ENCODE results near the gene UQCR10.

The UQCR10 gene

DNA sequence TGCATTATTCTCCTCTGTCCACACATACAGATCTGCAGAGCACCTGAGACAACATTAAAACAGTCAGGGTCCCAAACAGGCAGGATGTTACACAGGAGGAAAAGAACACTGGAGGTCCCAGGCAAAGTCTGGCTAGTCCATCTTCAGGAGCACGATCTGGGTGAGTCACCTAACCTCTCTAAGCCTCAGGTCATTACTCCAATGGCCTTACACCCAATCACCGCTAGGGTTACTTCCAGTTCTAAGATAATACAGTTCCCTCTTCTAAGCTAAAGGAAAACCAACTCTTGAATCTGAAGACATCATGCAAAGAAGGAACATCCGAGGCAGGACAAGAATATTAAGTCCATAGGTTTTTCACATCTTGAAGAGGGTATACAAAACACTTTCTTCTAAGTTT, 46.4 kb downstream of the UQCR10 start:
- H3K4me1 ChIP-seq = no peaks in the 10 kb centered on the region
- H3K36me3 ChIP-seq (ENCODE audit: control insufficient read depth, insufficient read depth, low read length) = no peaks in the 10 kb centered on the region
- TF ChIP-seq, protein P1, sequence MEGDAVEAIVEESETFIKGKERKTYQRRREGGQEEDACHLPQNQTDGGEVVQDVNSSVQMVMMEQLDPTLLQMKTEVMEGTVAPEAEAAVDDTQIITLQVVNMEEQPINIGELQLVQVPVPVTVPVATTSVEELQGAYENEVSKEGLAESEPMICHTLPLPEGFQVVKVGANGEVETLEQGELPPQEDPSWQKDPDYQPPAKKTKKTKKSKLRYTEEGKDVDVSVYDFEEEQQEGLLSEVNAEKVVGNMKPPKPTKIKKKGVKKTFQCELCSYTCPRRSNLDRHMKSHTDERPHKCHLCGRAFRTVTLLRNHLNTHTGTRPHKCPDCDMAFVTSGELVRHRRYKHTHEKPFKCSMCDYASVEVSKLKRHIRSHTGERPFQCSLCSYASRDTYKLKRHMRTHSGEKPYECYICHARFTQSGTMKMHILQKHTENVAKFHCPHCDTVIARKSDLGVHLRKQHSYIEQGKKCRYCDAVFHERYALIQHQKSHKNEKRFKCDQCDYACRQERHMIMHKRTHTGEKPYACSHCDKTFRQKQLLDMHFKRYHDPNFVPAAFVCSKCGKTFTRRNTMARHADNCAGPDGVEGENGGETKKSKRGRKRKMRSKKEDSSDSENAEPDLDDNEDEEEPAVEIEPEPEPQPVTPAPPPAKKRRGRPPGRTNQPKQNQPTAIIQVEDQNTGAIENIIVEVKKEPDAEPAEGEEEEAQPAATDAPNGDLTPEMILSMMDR (IDR thresholded peaks at IDR 0.05) = no peak
- H3K9ac ChIP-seq = no peak overlapping the region
- no peaks in the 10 kb centered on the region for H3K79me2 ChIP-seq
- no peak overlapping the region for H2AFZ ChIP-seq
- no peak overlapping the region for H3K4me2 ChIP-seq (ENCODE audit: low read length)
- no peak overlapping the region for H3K27ac ChIP-seq
- no peaks in the 10 kb centered on the region for H3K27me3 ChIP-seq (ENCODE audit: control insufficient read depth, insufficient read depth, low read length)
- no peaks in the 10 kb centered on the region for H3K9me3 ChIP-seq (ENCODE audit: control insufficient read depth, low read length)
- no peak overlapping the region for H3K4me3 ChIP-seq (ENCODE audit: low read depth, low read length)

DNA sequence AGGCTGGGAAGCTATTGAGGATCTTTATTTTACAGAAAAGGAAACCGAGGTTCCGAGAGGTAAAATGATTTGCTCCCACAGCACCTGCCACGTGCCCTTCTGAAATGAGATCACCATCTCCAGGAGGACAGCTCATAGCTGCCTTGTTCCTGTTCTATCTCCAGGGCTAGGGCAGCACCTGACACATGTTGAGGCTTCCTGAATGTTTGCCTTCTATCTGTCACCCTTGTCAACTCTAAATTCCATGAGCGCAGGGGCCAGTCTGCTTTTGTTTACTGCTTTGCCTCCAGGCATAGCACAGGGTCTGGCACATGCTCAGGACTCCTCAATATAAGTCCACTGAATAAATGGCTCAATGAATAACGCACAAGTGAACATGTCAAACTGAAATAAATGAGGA, 46.8 kb downstream of the UQCR10 start:
- Histone ChIP-seq H3K27ac (no peak overlapping the region), H3K9me3 (ENCODE audit: control insufficient read depth, low read length) (no peaks in the 10 kb centered on the region), H2AFZ (no peak overlapping the region), H3K79me2 (no peaks in the 10 kb centered on the region), H3K4me2 (ENCODE audit: low read length) (no peak overlapping the region), H3K36me3 (ENCODE audit: control insufficient read depth, insufficient read depth, low read length) (no peaks in the 10 kb centered on the region), H3K27me3 (ENCODE audit: control insufficient read depth, insufficient read depth, low read length) (no peaks in the 10 kb centered on the region), H3K9ac (no peak overlapping the region), H3K4me1 (no peaks in the 10 kb centered on the region), H3K4me3 (ENCODE audit: low read depth, low read length) (no peak overlapping the region)
- TF ChIP-seq, protein P1 (IDR thresholded peaks at IDR 0.05) = no peak

DNA sequence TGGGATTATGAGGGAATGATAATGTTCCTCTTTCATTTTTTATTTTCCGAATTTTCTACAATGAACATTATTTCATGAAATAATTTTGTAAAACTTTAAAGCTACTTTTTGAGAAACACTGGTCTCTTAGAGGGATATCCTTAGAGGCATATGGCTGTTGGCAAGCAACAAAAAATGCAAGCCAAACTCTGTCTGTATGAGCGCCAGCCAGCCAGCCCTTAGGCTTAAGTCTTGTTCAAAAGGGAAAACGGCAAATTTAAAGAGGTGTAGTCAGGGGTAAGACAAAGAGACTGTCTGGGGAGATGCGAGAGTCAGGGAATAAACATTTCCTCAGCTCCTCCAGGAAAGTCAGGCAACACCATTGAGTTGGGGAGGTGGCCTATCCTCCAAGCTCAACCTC, 48.4 kb downstream of the UQCR10 start:
- H3K4me2 ChIP-seq (ENCODE audit: low read length) = no peak overlapping the region
- H3K27ac ChIP-seq = no peak overlapping the region
- H3K9ac ChIP-seq = no peak overlapping the region
- H3K36me3 ChIP-seq (ENCODE audit: control insufficient read depth, insufficient read depth, low read length) = no peaks in the 10 kb centered on the region
- no peak overlapping the region for H2AFZ ChIP-seq
- TF ChIP-seq, protein P1 (IDR thresholded peaks at IDR 0.05) = no peak
- no peak overlapping the region for H3K4me3 ChIP-seq (ENCODE audit: low read depth, low read length)
- no peaks in the 10 kb centered on the region for H3K79me2 ChIP-seq
- H3K27me3 ChIP-seq (ENCODE audit: control insufficient read depth, insufficient read depth, low read length) = no peaks in the 10 kb centered on the region
- H3K9me3 ChIP-seq (ENCODE audit: control insufficient read depth, low read length) = no peaks in the 10 kb centered on the region
- no peaks in the 10 kb centered on the region for H3K4me1 ChIP-seq

DNA sequence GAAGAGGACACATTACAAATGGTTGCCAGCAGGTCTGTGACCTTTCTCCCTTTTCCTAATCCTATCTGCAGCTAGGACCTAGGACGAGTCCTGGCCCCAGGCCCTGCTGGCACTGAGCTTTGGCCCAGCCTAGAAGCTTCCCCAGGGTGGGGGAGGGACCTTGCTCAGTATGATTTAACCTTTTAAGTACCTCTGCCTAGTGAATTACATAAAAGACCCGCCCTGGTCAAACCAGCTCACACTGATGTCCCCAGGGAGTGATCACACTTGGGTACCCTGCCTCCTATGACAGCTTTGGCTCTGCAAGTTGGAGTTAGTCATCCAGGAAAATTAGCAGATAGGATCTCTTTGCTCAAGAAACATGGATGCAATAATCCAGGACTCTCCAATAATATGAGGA, 49.0 kb downstream of the UQCR10 start:
- H3K4me2 ChIP-seq (ENCODE audit: low read length) = no peak overlapping the region
- H3K4me3 ChIP-seq (ENCODE audit: low read depth, low read length) = no peak overlapping the region
- H3K4me1 ChIP-seq = no peaks in the 10 kb centered on the region
- TF ChIP-seq, protein P1 (IDR thresholded peaks at IDR 0.05) = no peak
- H3K9me3 ChIP-seq (ENCODE audit: control insufficient read depth, low read length) = no peaks in the 10 kb centered on the region
- no peak overlapping the region for H3K27ac ChIP-seq
- H3K9ac ChIP-seq = no peak overlapping the region
- no peaks in the 10 kb centered on the region for H3K79me2 ChIP-seq
- H3K27me3 ChIP-seq (ENCODE audit: control insufficient read depth, insufficient read depth, low read length) = no peaks in the 10 kb centered on the region
- no peak overlapping the region for H2AFZ ChIP-seq
- no peaks in the 10 kb centered on the region for H3K36me3 ChIP-seq (ENCODE audit: control insufficient read depth, insufficient read depth, low read length)

DNA sequence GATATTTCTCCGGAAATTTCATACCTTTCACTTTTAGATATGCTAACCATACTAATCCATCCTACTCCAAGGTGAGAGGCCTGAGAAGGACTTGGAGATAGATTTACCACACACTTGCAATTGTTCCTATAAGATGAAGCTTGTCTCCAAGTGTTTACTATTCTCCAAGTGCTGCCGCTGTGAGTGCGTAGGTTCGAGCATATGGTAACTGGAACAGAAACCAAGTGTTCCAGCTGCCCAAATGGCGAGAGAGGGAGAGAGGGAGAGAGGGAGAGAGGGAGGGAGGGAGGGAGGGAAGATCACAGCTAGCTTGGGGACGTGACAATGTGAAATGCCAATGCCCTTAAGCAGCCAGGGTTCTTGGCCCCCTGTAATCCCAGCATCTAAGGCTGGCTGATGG, 49.4 kb downstream of the UQCR10 start:
- H3K4me3 ChIP-seq (ENCODE audit: low read depth, low read length) = no peak overlapping the region
- no peaks in the 10 kb centered on the region for H3K9me3 ChIP-seq (ENCODE audit: control insufficient read depth, low read length)
- no peaks in the 10 kb centered on the region for H3K79me2 ChIP-seq
- H3K27ac ChIP-seq = no peak overlapping the region
- no peaks in the 10 kb centered on the region for H3K27me3 ChIP-seq (ENCODE audit: control insufficient read depth, insufficient read depth, low read length)
- H3K36me3 ChIP-seq (ENCODE audit: control insufficient read depth, insufficient read depth, low read length) = no peaks in the 10 kb centered on the region
- H3K9ac ChIP-seq = no peak overlapping the region
- TF ChIP-seq, protein P1 (IDR thresholded peaks at IDR 0.05) = no peak
- H3K4me1 ChIP-seq = no peaks in the 10 kb centered on the region
- H2AFZ ChIP-seq = no peak overlapping the region
- H3K4me2 ChIP-seq (ENCODE audit: low read length) = no peak overlapping the region
